Endodermal cell (in vitro differentiated cells): Measurements from ENCODE around the gene CREB3. TPM values are rescaled to one million over a fixed set of nuclear protein-coding genes. Genes with fewer than 3 reads are reported as not detected.

Experiments used
- DNase-seq: peaks from one replicate; pipeline ENCODE4 v3.0.0-alpha.2; 2017
- H3K27ac ChIP-seq: 2 replicates; pipeline ENCODE4 v1.5.1; 2013; ENCODE audit warnings: mild to moderate bottlenecking, low read depth, low read length, moderate library complexity
- H3K27me3 ChIP-seq: 2 replicates; pipeline ENCODE4 v1.6.1; 2013; ENCODE audit warnings: mild to moderate bottlenecking, low read length, moderate library complexity; ENCODE audit not compliant: insufficient read depth, control insufficient read depth, poor library complexity, severe bottlenecking
- H3K36me3 ChIP-seq: 2 replicates; pipeline ENCODE4 v1.7.0; 2013; ENCODE audit warnings: mild to moderate bottlenecking, low read length, moderate library complexity; ENCODE audit not compliant: control insufficient read depth, insufficient read depth
- H3K4me1 ChIP-seq: one replicate; pipeline ENCODE4 v1.7.0; 2013; ENCODE audit warnings: low read length; ENCODE audit not compliant: control insufficient read depth, insufficient read depth
- H3K4me3 ChIP-seq: 2 replicates; pipeline ENCODE4 v1.5.1; 2013; ENCODE audit warnings: mild to moderate bottlenecking, low read length, moderate library complexity
- H3K9ac ChIP-seq: 2 replicates; pipeline ENCODE4 v1.6.1; 2013; ENCODE audit warnings: mild to moderate bottlenecking, low read length, moderate library complexity; ENCODE audit not compliant: poor library complexity, severe bottlenecking; ENCODE audit errors: extremely low read depth
- H3K9me3 ChIP-seq: 2 replicates; pipeline ENCODE4 v1.6.1; 2013; ENCODE audit warnings: mild to moderate bottlenecking, low read length, moderate library complexity; ENCODE audit not compliant: control insufficient read depth
- H3K27ac Mint-ChIP-seq: 2 replicates; pipeline ENCODE4 v1.8.0; 2020; ENCODE audit warnings: mixed read lengths
- H3K27me3 Mint-ChIP-seq: 2 replicates; pipeline ENCODE4 v1.8.0; 2021; ENCODE audit warnings: mild to moderate bottlenecking, mixed read lengths; ENCODE audit not compliant: insufficient read depth
- H3K36me3 Mint-ChIP-seq: 2 replicates; pipeline ENCODE4 v1.8.0; 2020; ENCODE audit warnings: low read depth, mixed read lengths
- H3K4me1 Mint-ChIP-seq: 2 replicates; pipeline ENCODE4 v1.8.0; 2020; ENCODE audit warnings: mixed read lengths
- H3K4me3 Mint-ChIP-seq: 2 replicates; pipeline ENCODE4 v1.8.0; 2020; ENCODE audit warnings: mild to moderate bottlenecking, moderate library complexity, mixed read lengths
- H3K9me3 Mint-ChIP-seq: 2 replicates; pipeline ENCODE4 v1.8.0; 2020; ENCODE audit warnings: mild to moderate bottlenecking, mixed read lengths
- CTCF ChIP-seq: fragments of 200-600 bp; sonication (generic); conservative IDR thresholded peaks from 2 replicates; pipeline ENCODE4 v1.5.0; 2021; ENCODE audit warnings: antibody characterized with exemption, mild to moderate bottlenecking
- WGBS, 2 experiments: methylation state at CpG; one replicate each; pipeline versions ENCODE4 v1.1.5 to v1.1.7; 2013; ENCODE audit warnings: missing lambda C conversion rate in 2 of 2, mixed read lengths in 1 of 2; ENCODE audit not compliant: insufficient coverage in 1 of 2, insufficient read length in 1 of 2; 5-methylcytosine and 5-hydroxymethylcytosine counted together
- total RNA-seq, 2 donors: library from RNA; stranded (reverse); fragmentation: NEBNext Ultra II Directional in 1 of 2; extraction: Animal tissue kit (Norgen Biotek cat#: 25700) in 1 of 2; gene quantifications; 2 replicates in 1 of 2; 3 replicates in 1 of 2; pipeline ENCODE4 v1.2.1, GENCODE V29; 2021

The CREB3 gene
- total RNA-seq, 2 donors from 2014 or later, result 28.1 to 33.6 TPM

GRCh38 chr9:35708146-35708545 lies 24.3 kb upstream of the CREB3 start:
- peaks cover 86% of the 10 kb centered on the region for H3K36me3 Mint-ChIP-seq

GRCh38 chr9:35710818-35711500 lies 21.5 kb upstream of the CREB3 start:
- no peak for DNase-seq
- Mint-ChIP-seq H3K27me3 (no peaks in the 10 kb centered on the region), H3K27ac (no peak overlapping the region), H3K9me3 (no peaks in the 10 kb centered on the region), H3K4me1 (no peaks in the 10 kb centered on the region), H3K36me3 (peaks cover 79% of the 10 kb centered on the region), H3K4me3 (no peak overlapping the region)
- H3K9me3 ChIP-seq, result no peaks in the 10 kb centered on the region
- no peak for TF ChIP-seq CTCF
- no peaks in the 10 kb centered on the region for H3K4me1 ChIP-seq
- H3K9ac ChIP-seq, result no peak overlapping the region
- no peaks in the 10 kb centered on the region for H3K27me3 ChIP-seq
- 92 to 94% methylated on average over 2 to 7 of the region's 7 CpGs for WGBS, 2 experiments
- H3K4me3 ChIP-seq, result no peak overlapping the region
- H3K36me3 ChIP-seq, result peaks cover 92% of the 10 kb centered on the region
- no peak overlapping the region for H3K27ac ChIP-seq

More at GRCh38 chr9:35708146-35708545, 24.3 kb upstream of the CREB3 start:
- Histone ChIP-seq H3K27me3 (no peaks in the 10 kb centered on the region), H3K9me3 (no peaks in the 10 kb centered on the region), H3K27ac (no peak overlapping the region), H3K4me3 (no peak overlapping the region), H3K9ac (no peak overlapping the region), H3K36me3 (peaks cover 90% of the 10 kb centered on the region), H3K4me1 (no peaks in the 10 kb centered on the region)
- Mint-ChIP-seq H3K27ac (no peak overlapping the region), H3K27me3 (no peaks in the 10 kb centered on the region), H3K4me1 (no peaks in the 10 kb centered on the region), H3K4me3 (no peak overlapping the region), H3K9me3 (no peaks in the 10 kb centered on the region)
- WGBS, 2 experiments, result 95 to 100% methylated on average over 1 to 4 of the region's 4 CpGs
- DNase-seq, result no peak
- TF ChIP-seq CTCF, result no peak

GRCh38 chr9:35711501-35712428 lies 20.7 kb upstream of the CREB3 start:
- no peak for DNase-seq
- Histone ChIP-seq H3K9ac (no peak overlapping the region), H3K36me3 (peaks cover 93% of the 10 kb centered on the region), H3K4me3 (no peak overlapping the region), H3K4me1 (no peaks in the 10 kb centered on the region), H3K27me3 (no peaks in the 10 kb centered on the region), H3K9me3 (no peaks in the 10 kb centered on the region), H3K27ac (no peak overlapping the region)
- Mint-ChIP-seq H3K4me1 (no peaks in the 10 kb centered on the region), H3K9me3 (no peaks in the 10 kb centered on the region), H3K27me3 (no peaks in the 10 kb centered on the region), H3K4me3 (no peak overlapping the region), H3K27ac (no peak overlapping the region), H3K36me3 (peaks cover 80% of the 10 kb centered on the region)
- 91 to 96% methylated on average over 21 of the region's 21 CpGs for WGBS, 2 experiments
- TF ChIP-seq CTCF, result no peak
